A549 treated with GW870086 at 1 μM for 4 hours (cell line): Measurements from ENCODE around the gene LPAR6. TPM values are rescaled to one million over a fixed set of nuclear protein-coding genes. Genes with fewer than 3 reads are reported as not detected.

Experiments
- total RNA-seq: library from RNA; stranded (reverse); fragments of 200-300 nt; extraction: Qiagen RNA extraction; gene quantifications from 5 replicates; pipeline ENCODE4 v1.2.3, GENCODE V29; 2022; ENCODE audit warnings: low read depth

The LPAR6 gene, protein sequence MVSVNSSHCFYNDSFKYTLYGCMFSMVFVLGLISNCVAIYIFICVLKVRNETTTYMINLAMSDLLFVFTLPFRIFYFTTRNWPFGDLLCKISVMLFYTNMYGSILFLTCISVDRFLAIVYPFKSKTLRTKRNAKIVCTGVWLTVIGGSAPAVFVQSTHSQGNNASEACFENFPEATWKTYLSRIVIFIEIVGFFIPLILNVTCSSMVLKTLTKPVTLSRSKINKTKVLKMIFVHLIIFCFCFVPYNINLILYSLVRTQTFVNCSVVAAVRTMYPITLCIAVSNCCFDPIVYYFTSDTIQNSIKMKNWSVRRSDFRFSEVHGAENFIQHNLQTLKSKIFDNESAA
- 0.29 to 1.5 TPM (median 0.82 TPM) in 5 replicates for total RNA-seq

GRCh38 chr13:48412881-48413351 lies at the start of gene LPAR6:
Gene LPAR6, minus strand, starts transcription at chr13:48413113. Its CDS starts 690 bp downstream, at chr13:48412423.

Other genes with a start within 250 kb of the LPAR6 start
- 112 to 175 TPM (median 168 TPM) in 5 replicates for gene ITM2B, start 179.9 kb downstream of the LPAR6 start, total RNA-seq
- 13.0 to 16.2 TPM (median 14.1 TPM) in 5 replicates for gene RB1, start 109.4 kb downstream of the LPAR6 start, total RNA-seq
- gene RCBTB2, start 120.0 kb upstream of the LPAR6 start, total RNA-seq = 0.94 to 1.3 TPM (median 1.1 TPM) in 5 replicates
- not detected in 5 replicates for gene CYSLTR2, start 240.8 kb upstream of the LPAR6 start, total RNA-seq